CD4-positive, alpha-beta T cell treated with Interleukin-2 at 100 ng/mL for 4 hours (primary cell): ENCODE measurements around the gene OSCP1.

ENCODE experiments used
- DNase-seq: peaks from one replicate; pipeline ENCODE4 v3.0.0-alpha.2; 2020; ENCODE audit warnings: low spot score

The OSCP1 gene

DNA sequence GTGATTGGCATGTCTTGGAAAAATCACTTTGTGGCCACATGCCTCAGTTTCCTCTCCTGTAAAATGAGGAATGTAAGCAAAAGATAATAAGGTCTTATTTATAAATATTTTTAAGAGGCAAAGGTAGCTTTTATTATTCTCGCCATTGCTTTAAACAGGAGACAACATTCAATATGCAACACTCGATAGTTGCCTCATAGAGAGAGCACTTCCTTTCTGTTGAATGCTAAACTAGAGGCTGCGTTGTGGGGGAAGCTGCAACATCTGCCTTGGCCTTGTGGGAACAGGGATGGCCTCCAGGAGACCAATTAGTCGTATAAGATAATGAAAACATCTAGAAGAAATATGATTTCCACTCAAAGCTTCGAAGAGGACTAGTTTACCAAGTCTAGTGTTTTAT, 3.5 kb downstream of the OSCP1 start:
- DNase-seq = no peak

- DNase-seq = no peak
These were observed 4.0 kb downstream of the OSCP1 start for GRCh38 chr1:36446271-36446670.

- no peak for DNase-seq
These were observed 7.0 kb downstream of the OSCP1 start for GRCh38 chr1:36443297-36443696.

GRCh38 chr1:36442337-36442736, 7.9 kb downstream of the OSCP1 start:
- no peak for DNase-seq

DNA sequence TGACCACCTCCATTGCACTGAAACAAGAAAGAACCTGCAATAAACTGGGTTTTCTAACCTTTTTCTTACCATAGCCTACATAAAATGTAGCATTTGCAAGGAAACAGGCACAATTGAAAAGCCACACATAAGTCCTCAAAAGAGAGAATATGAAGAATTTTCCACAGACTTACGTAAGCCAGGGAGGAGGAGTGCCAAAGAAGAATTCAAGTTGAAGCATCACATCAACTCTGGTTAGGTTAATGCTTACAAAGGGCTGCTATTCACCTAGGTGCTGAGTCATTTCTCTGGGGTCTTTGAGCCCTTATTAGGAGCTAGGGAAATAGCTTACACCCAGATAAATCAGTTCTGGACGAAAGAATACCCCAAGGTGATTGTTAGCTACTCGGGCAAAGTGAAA, 9.6 kb downstream of the OSCP1 start:
- DNase-seq = no peak

- no peak for DNase-seq
These were observed 10.2 kb downstream of the OSCP1 start for GRCh38 chr1:36440044-36440443.

- no peak for DNase-seq
These were observed 11.5 kb downstream of the OSCP1 start for GRCh38 chr1:36438715-36439114.

- no peak for DNase-seq
These were observed 13.4 kb downstream of the OSCP1 start for GRCh38 chr1:36436821-36437220.

DNA sequence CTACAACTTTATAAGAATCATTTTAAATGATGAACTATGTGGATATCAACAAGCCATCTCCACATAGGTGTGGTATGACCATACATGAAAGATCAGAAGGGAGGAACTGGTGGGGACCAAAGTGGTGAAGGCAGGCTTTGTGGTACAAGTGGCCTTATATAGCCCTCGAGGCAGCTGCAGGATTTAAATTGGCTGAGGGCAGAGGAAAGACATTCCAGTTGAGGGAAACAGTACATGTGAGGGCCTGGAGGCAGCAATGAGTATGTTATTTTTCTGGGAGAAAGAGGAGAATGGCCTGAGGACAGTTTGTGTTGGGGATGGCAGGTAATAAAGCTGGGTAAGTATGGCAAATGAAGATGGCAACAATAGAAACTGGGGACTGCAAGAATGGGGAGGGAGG, 17.1 kb downstream of the OSCP1 start:
- no peak for DNase-seq

- DNase-seq = no peak
These were observed 17.6 kb downstream of the OSCP1 start for GRCh38 chr1:36432616-36433015.

- DNase-seq = no peak
These were observed 24.5 kb downstream of the OSCP1 start for GRCh38 chr1:36425791-36426190.

GRCh38 chr1:36421649-36422048, 28.6 kb downstream of the OSCP1 start:
- DNase-seq = no peak

DNA sequence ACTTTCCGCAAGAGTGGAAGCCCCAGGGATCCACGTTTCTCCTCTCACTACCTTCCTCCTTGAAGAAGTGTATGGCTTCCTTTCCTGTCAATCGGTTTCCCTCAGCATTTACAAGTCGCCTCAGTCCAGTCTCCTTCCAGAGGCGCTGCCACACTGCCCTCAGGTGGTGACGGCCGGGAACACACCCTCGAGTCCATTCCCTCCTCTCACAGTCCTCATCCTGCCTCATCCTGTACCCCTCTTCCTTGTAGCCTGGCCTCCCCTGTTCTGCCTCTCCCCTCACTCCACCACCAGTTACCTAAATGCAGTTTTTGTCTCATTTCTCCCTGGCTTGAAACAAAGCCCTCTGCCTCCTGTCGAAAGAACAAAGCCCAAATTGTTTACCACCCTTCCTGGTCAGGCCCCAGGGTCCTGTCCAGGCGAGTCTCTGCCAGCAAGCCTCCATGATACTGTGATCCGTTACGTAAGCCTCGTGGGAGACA, 29.4 kb downstream of the OSCP1 start:
- DNase-seq = peak; percentile 90

- DNase-seq = no peak
These were observed 29.8 kb downstream of the OSCP1 start for GRCh38 chr1:36420409-36420808.

GRCh38 chr1:36419569-36419968, 30.7 kb downstream of the OSCP1 start:
- no peak for DNase-seq

DNA sequence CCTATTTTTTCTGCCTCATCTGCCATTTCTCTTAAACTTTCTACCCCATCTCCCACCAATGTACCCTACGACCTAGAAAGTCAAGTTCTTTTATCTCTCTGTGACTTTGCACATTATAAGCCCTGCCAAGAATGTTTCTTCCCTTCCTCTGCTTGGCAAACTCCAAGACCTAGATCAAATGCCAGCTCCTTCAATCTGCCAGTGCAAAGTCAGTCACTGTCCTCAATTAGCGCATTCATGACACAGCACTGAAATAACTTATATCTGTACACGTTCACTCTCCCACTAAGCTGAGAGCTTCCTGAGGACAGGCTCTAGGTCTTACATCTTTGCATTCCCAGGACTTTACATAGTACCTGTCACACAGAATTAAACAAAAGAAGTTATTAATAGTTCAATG, 31.1 kb downstream of the OSCP1 start:
- DNase-seq = no peak

DNA sequence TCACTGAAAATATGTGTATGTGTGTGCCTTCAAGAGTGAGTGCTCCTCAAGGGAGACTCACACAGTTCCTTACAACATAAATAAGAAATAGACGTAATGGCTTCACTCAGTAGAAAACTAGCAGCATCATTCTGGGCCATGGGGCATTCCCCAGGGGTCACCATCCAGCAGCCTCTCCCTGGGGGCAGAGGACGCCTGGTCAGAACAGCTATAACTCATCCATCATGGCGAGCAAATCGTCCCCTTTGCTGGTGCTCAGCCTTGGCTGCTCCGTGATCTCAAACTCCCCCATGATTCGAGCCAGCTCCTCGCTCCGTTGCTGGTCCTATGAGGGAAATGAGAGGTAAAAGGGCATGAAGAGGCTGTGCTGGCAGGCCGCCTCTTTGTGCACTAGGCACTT, 32.3 kb downstream of the OSCP1 start:
- DNase-seq = no peak

DNA sequence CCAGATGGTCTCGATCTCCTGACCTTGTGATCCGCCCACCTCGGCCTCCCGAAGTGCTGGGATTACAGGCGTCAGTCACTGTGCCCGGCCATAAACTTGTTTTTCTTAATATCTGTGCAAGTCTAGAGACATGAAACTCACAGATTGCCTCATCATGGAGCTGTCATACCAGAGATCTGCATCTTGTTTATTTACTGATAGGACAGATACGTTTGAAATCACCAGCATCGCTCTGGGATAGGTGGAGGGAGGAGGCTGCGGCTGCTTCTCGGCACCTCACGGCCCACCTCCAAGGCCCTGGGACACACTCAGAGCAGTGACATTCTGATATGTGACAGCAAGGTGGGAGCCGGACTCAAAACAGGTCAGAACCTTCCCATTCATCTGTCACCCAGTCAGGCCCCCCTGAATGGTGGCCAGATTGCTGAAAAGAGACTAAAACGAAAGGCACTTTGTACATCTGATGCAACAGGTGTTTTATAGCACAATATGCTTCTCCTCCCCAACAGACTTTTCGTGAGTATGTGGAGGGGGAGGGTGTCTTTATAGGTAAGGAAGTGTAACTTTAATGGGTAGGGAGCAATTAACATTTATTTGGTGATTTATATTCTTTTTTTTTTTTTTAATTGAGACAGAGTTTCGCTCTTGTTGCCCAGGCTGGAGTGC, 34.5 kb downstream of the OSCP1 start:
- no peak for DNase-seq

GRCh38 chr1:36414384-36414783, 35.9 kb downstream of the OSCP1 start:
- no peak for DNase-seq

DNA sequence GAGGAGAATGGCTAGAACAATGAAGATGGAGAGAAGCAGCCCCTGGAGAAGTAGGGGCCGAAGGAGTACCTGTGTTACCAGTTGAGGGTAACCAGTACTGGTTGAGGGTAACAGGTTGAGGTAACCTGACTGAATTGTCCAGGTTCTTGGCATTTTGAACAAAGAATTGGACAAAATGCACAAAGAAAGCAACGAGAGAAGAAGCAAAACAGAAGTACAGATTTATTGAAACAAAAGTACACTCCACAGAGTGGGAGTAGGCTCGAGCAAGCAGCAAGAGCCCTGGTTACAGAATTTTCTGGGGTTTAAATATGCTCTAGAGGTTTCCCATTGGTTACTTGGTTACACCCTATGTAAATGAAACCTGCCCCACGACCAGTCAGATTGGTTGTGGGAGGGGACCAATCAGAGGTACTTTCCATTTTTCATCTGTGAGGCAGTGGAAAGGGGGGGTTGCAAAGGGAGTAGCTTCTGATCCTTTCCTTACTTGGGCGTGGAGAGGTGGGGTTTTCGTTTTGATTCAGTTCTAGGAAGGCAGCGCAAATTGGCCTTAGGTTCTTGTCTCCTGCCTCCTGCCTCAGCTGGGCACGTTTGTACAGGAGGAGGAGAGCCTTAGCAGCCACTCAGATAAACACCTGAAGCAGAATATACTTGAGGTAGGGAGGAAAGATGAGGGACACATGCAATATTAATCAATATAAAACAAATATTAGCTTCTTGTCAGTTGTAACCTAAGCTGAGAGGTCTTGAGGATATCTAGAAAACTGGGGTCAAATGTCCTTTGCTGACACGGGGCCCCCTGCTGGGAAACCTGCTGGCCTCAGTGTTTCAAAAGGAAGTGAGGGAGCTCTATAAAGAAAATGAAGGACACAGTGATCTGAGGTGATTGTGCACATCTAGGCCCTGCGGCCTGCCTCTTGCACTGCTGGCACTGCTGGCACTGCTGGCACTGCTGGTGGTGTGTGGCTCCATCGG, 38.3 kb downstream of the OSCP1 start:
- peak; percentile 57 for DNase-seq

GRCh38 chr1:36408479-36408878, 41.8 kb downstream of the OSCP1 start:
- DNase-seq = no peak

DNA sequence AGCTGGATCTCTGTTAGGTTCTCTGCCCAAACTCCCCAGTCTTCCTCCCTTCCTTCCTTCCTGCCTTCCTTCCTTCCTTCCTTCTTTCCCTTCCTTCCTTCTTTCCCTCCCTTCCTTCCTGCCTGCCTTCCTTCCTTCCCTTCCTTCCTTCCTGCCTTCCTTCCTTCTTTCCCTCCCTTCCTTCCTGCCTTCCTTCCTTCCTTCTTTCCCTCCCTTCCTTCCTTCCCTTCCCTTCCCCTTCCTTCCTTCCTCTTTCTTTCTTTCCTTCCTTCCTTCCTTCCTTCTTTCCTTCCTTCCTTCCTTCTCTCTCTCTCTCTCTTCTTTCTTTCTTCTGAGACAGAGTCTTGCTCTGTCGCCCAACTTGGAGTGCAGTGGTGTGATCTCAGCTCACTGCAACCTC, 43.8 kb downstream of the OSCP1 start:
- DNase-seq = no peak

- no peak for DNase-seq
These were observed 47.8 kb downstream of the OSCP1 start for GRCh38 chr1:36402504-36402890.
